ENCODE measurements around the gene SAMD13.

DNA sequence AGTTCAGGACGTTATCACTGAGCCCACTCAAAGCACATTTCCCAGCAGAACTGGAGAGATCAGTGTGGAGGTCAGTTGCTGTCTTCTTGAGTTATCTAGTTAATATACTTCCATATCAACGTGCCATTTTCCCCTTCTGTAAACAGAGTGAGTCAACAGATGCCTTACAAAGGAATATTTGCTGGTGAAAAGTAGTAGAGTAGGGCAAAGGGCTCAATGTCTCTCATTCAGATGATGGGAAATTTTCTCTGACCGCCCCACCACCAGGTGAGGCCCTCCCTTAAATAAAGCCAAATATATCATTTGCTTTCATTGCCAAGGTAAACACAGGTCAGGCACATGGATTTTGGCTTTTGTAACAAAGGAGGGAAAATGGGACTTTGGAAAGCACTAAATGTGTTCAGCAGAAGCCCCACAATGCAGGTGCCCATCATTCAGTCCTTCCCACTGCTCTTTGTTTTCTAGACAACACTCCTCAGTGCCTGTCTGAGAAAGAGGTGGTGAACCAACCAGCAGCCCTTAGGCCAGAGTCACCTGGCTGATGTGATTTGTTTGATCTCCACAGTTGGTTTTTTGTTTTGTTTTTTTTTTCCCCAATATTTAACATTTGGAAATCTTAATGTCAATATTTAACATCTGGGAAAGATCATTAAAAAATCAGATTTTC is 40.5 kb upstream of the SAMD13 start:
- TF ChIP-seq, protein P1, sequence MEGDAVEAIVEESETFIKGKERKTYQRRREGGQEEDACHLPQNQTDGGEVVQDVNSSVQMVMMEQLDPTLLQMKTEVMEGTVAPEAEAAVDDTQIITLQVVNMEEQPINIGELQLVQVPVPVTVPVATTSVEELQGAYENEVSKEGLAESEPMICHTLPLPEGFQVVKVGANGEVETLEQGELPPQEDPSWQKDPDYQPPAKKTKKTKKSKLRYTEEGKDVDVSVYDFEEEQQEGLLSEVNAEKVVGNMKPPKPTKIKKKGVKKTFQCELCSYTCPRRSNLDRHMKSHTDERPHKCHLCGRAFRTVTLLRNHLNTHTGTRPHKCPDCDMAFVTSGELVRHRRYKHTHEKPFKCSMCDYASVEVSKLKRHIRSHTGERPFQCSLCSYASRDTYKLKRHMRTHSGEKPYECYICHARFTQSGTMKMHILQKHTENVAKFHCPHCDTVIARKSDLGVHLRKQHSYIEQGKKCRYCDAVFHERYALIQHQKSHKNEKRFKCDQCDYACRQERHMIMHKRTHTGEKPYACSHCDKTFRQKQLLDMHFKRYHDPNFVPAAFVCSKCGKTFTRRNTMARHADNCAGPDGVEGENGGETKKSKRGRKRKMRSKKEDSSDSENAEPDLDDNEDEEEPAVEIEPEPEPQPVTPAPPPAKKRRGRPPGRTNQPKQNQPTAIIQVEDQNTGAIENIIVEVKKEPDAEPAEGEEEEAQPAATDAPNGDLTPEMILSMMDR (IDR thresholded peaks at IDR 0.05; ENCODE audit: control extremely low read depth in 1 of 3, insufficient read depth in 1 of 3, low read depth in 1 of 3, low read length in 3 of 3), result no peak
- no peak for TF ChIP-seq POLR2A (IDR thresholded peaks at IDR 0.05; ENCODE audit: control extremely low read depth in 1 of 2, low read depth in 2 of 2, low read length in 2 of 2)
- no peak for TF ChIP-seq RFX5 (IDR thresholded peaks at IDR 0.05; ENCODE audit: borderline replicate concordance, low read depth, low read length)
- TF ChIP-seq CBX5 (IDR thresholded peaks at IDR 0.05; ENCODE audit: low read depth, low read length), result no peak
- no peak for TF ChIP-seq MAX (IDR thresholded peaks at IDR 0.05)
- no peak for TF ChIP-seq JUND (IDR thresholded peaks at IDR 0.05; ENCODE audit: low read length)
- no peak for TF ChIP-seq NRF1 (IDR thresholded peaks at IDR 0.05; ENCODE audit: low read depth, low read length)
